IMR-90 (cell line): ENCODE results near the gene KLK5.
"Not testable (repeated sequence)": the region's sequence is repeated elsewhere in the genome, so short reads cannot be mapped to it uniquely, and the experiment has no call there.

ENCODE experiments used
- FOS ChIP-seq: fragments of 150-350 bp; IDR thresholded peaks from 2 replicates; pipeline ENCODE4 v1.6.1; 2016; ENCODE audit warnings: low read depth, low read length
- MAFK ChIP-seq: IDR thresholded peaks from 2 replicates; pipeline ENCODE4 v1.6.1; 2012; ENCODE audit warnings: low read depth, low read length, improper control_type of control experiment
- MXI1 ChIP-seq: IDR thresholded peaks from 2 replicates; pipeline ENCODE4 v1.6.1; 2012; ENCODE audit warnings: low read depth, mild to moderate bottlenecking, low read length, moderate library complexity, borderline replicate concordance
- POLR2A ChIP-seq: IDR thresholded peaks from 2 replicates; pipeline ENCODE4 v1.6.1; 2012; ENCODE audit warnings: mild to moderate bottlenecking, low read depth, low read length
- TF ChIP-seq, protein P1 (sequence below): conservative IDR thresholded peaks from 2 replicates; pipeline ENCODE4 v1.5.1; 2012; ENCODE audit warnings: mild to moderate bottlenecking, low read depth, low read length, improper control_type of control experiment

DNA sequence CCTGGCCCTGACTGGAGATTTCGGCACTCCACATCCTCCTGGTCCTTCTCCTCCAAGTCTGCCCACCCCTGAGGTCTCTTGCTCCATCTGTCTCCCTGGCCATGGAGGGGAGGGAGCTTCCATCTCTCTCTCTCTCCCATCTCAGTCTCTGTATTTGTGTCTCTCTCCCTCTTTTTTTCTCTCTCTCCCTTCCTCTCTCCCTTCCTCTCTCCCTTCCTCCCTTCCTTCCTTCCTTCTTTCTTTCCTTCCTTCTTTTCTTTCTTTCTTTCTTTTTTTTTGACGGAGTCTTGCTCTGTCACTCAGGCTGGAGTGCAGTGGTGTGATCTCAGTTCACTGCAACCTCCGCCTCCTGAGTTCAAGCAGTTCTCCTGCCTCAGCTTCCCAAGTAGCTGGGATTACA, 17.0 kb upstream of the KLK5 start:
- TF ChIP-seq MAFK, MXI1, POLR2A, FOS: not testable (repeated sequence)
- TF ChIP-seq, protein P1, sequence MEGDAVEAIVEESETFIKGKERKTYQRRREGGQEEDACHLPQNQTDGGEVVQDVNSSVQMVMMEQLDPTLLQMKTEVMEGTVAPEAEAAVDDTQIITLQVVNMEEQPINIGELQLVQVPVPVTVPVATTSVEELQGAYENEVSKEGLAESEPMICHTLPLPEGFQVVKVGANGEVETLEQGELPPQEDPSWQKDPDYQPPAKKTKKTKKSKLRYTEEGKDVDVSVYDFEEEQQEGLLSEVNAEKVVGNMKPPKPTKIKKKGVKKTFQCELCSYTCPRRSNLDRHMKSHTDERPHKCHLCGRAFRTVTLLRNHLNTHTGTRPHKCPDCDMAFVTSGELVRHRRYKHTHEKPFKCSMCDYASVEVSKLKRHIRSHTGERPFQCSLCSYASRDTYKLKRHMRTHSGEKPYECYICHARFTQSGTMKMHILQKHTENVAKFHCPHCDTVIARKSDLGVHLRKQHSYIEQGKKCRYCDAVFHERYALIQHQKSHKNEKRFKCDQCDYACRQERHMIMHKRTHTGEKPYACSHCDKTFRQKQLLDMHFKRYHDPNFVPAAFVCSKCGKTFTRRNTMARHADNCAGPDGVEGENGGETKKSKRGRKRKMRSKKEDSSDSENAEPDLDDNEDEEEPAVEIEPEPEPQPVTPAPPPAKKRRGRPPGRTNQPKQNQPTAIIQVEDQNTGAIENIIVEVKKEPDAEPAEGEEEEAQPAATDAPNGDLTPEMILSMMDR: not testable (repeated sequence)
